HG03175 (cell line): Measurements from ENCODE around the gene AFAP1.
"Not testable (repeated sequence)": the region's sequence is repeated elsewhere in the genome, so short reads cannot be mapped to it uniquely, and the experiment has no call there.

Experiments used
- ATAC-seq: cut with Tn5 transposase; IDR thresholded peaks from one replicate; pipeline ENCODE4 v1.9.1; 2021; ENCODE audit warnings: mild to moderate bottlenecking, moderate library complexity; ENCODE audit not compliant: unreplicated experiment

AFAP1 gene

GRCh38 chr4:7918187-7918586 lies 21.5 kb downstream of the AFAP1 start:
- not testable (repeated sequence) for ATAC-seq

- no peak for ATAC-seq
Measured at GRCh38 chr4:7917669-7918068, 22.0 kb downstream of the AFAP1 start.

- no peak for ATAC-seq
Measured at GRCh38 chr4:7915875-7916242, 23.8 kb downstream of the AFAP1 start.

DNA sequence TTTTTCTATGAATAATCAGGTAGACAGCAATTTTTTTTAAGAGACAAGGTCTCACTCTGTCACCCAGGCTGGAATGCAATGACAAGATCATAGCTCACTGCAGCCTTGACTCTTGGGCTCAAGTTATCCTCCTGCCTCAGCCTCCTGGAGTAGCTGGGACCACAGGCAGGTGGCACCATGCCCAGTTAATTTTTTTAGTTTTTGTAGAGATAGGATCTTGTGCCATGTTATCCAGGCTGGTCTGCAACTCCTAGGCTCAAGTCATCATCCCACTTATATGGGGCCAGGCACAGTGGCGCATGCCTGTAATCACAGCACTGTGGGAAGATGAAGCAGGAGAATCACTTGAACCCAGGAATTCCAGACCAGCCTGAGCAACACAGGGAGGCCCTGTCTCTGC lies 26.8 kb downstream of the AFAP1 start:
- ATAC-seq, result no peak

GRCh38 chr4:7910952-7911578 lies 28.6 kb downstream of the AFAP1 start:
- no peak for ATAC-seq

DNA sequence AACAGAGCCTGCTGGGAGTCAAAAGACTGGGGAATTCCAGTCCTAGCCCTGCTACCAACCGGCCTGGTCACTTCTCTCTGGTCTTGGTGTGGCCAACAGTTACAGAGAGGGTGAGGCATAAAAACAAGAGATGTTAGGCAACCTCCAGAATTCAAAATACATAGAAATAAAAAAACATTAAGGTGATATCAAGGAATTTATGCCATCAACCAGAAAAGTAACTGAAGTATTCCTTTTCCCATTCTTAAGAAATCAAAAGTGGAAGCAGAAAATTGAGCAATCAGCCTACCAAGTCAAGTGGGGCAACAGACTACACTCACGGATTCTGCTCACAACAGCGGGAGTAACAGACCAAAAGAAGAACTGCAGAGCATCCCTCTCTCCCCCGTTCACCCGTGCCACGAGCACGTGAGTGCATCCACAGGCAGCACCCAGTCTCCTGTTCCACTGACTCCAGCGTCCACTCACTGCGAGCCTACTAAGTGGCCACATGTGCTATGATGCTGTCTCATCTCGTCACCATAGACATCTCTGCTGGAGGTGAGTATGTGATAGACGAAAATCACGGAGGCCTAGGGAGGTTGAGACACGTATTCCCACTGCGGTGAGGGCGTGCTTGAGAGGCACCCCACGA lies 29.3 kb downstream of the AFAP1 start:
- no peak for ATAC-seq

GRCh38 chr4:7909463-7910262 lies 30.0 kb downstream of the AFAP1 start:
- ATAC-seq, result no peak

DNA sequence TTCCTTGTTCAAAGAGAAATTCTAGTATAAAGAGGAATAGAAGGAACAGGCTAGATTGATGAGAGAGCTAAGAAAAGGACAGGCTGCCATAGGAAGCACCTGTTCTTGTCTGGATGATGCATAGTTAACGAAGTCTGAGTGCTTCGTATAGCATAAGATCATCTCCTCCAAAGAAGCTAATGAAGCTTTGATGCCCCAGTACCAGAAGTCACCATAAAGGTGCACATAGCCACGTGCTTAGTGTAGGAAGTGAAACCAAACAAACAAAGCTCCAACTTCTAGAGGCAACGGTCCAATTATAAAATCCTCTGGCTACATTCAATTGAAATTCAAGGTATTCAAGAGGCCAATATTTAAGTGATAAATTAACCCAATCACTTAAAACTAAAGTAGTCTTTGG lies 31.0 kb downstream of the AFAP1 start:
- ATAC-seq, result no peak

DNA sequence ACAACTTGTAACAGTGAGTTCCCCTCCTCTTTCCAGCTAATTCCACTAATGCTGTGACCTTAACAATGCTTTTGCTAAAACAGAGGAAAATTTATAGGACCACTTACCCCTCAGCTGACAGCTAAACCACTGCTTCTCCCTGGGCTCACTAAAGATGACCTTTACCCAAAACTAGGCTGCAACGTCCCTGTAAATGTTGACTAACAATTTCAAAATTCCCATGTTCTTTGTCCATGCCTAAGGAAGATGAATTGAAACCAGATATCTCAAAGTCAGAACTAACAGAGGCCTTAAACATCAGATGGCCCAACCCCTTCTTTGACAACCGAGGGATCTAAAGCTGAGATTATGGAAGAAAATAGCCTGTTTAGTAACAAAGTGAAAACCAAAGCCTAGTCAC lies 32.5 kb downstream of the AFAP1 start:
- no peak for ATAC-seq

GRCh38 chr4:7906171-7906701 lies 33.4 kb downstream of the AFAP1 start:
- no peak for ATAC-seq

GRCh38 chr4:7904952-7905915 lies 34.4 kb downstream of the AFAP1 start:
- no peak for ATAC-seq

GRCh38 chr4:7903791-7904516 lies 35.7 kb downstream of the AFAP1 start:
- ATAC-seq, result no peak

DNA sequence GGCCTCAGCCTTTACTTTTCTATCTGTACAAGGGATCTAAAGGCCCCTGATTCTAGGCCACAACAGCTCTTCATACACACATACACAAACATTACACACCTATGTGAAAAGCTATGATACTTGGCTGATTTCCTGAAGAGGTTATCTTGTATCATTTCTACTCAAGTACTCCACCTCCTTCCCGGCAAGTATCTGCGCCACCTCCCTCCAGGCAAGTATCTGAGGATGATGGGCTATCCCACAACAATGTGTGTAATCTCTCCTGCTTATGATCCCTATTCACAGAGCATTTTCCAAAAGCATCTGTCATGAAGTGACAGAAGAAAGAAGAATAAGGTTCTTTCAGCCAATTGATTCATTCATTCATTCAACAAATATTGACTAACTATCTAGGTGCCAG lies 36.8 kb downstream of the AFAP1 start:
- ATAC-seq, result no peak

DNA sequence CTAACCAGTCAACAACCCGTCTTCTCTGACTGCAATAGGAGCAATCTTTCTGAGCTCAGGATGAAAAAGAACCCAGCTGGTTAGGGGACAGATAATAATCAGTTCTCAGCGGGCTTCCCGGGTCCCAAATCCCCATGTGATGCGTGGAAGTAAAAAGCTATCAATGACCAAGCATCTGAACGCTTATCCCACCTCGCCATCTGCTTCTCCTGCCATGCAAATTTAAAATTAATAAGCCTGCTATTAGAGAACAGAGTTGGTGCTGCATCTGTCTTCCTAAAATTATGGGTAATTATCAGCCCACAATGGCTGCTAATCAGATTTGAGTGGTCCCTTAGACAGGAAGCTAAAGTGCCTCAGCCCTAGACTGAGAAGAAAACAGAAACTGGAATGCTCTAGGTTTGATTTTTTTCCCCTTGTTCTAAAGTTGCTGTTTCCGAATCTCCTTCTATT lies 37.5 kb downstream of the AFAP1 start:
- ATAC-seq, result no peak

GRCh38 chr4:7901311-7901885 lies 38.3 kb downstream of the AFAP1 start:
- ATAC-seq, result no peak

- ATAC-seq, result no peak
Measured at GRCh38 chr4:7900334-7900909, 39.2 kb downstream of the AFAP1 start.

DNA sequence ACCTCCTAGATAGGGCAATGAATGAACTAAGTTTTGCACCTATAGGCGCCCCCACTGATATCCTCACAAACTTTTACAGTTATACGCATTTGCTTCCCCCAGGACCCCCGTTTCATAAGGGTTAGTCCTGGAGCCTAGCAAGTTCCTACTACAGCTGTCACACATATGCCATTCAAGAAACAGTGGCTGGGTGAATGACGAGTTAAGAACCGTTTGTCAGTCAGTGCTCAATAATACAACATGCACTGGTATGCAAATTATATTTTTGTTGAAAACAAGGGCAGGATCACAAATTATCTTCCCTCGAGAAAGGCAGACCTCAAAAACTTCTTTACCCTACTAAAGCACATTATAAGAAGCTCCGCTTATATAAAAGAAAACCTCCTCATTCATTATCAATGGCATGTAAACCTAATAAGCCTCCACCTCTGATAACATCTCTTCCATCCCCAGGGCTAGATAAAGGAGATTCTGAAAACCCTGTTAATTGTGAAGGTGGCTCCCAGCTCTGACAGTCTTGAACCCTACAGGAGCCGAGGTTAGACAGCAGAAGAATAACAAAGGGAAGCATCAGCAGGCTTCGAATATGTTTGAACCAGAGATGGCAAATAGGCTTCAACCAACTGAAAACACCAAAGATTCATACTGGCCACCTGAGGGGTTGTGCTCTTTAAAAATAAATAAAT lies 40.3 kb downstream of the AFAP1 start:
- no peak for ATAC-seq

DNA sequence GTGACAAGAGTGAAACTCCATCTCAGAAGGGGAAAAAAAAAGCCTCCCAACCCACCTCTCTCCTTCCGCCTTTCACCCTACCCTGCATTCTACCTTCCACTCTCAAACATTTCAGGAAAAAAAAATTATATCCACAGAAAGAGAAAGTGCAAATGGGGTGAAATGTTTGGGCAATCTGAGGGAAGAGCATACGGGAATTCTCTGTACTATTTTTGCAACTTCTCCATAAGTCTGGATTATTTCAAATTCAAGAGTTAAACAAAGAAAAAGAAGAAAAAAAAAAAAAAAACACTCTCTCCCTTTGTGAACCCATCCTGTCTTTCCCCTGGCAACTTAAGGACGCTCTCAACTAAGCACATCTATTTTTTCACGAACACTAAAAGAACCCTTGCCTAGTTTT lies 41.3 kb downstream of the AFAP1 start:
- no peak for ATAC-seq

DNA sequence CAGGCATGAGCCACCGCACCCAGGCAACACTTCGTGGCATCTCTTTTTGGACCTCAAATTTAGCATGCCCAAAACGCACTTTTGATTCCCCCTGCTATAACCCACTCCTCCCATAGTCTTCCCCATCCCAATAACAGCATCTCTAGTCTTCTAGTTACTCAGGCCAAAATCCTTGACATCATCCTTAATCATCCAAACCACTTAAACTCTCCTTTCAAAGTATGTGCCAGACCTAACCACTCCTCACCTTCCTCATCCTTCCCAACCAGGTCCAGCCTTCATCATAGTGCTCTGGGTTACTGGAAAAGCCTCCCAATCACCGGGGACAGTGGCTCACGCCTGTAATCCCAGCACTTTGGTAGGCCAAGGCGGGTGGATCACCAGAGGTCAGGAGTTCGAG lies 41.9 kb downstream of the AFAP1 start:
- ATAC-seq, result no peak
